Body of pancreas (tissue), 4 donors: ENCODE data around the gene RXRB.

Experiments
- POLR2A ChIP-seq, 3 donors: fragments of 450-650 bp; IDR thresholded peaks; one replicate each; pipeline ENCODE4 v1.6.1; 2016; ENCODE audit warnings: antibody characterized with exemption in 3 of 3, mild to moderate bottlenecking in 2 of 3
- TF ChIP-seq, protein P1 (sequence below), 7 experiments: fragments of 450-650 bp in 4 of 7; fragments of 200-600 bp in 3 of 7; sonication (generic) in 3 of 7; IDR thresholded peaks; one replicate each; pipeline ENCODE4 v1.5.1; 2016 to 2019; ENCODE audit warnings: antibody characterized with exemption in 7 of 7

DNA sequence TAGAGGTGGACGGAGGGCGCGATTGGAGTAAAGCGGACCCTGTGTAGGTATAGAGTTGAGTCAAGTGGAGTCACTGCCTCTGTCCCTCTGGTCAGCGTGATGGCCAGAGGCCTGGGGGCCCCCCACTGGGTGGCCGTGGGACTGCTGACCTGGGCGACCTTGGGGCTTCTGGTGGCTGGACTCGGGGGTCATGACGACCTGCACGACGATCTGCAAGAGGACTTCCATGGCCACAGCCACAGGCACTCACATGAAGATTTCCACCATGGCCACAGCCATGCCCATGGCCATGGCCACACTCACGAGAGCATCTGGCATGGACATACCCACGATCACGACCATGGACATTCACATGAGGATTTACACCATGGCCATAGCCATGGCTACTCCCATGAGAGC, 681 bp upstream of the RXRB start:
- no peak for TF ChIP-seq POLR2A (IDR thresholded peaks at IDR 0.05)
- TF ChIP-seq, protein P1, sequence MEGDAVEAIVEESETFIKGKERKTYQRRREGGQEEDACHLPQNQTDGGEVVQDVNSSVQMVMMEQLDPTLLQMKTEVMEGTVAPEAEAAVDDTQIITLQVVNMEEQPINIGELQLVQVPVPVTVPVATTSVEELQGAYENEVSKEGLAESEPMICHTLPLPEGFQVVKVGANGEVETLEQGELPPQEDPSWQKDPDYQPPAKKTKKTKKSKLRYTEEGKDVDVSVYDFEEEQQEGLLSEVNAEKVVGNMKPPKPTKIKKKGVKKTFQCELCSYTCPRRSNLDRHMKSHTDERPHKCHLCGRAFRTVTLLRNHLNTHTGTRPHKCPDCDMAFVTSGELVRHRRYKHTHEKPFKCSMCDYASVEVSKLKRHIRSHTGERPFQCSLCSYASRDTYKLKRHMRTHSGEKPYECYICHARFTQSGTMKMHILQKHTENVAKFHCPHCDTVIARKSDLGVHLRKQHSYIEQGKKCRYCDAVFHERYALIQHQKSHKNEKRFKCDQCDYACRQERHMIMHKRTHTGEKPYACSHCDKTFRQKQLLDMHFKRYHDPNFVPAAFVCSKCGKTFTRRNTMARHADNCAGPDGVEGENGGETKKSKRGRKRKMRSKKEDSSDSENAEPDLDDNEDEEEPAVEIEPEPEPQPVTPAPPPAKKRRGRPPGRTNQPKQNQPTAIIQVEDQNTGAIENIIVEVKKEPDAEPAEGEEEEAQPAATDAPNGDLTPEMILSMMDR (IDR thresholded peaks at IDR 0.05) = no peak
